Measurements from ENCODE around the gene NIBAN1. TPM values are rescaled to one million over a fixed set of nuclear protein-coding genes. Genes with fewer than 3 reads are reported as not detected.

NIBAN1 gene
- total RNA-seq, 1 experiment from 2014 or later: 20.8 TPM

GRCh38 chr1:184940694-184941409 lies 33.5 kb downstream of the NIBAN1 start:
- H3K4me1 Mint-ChIP-seq (ENCODE audit: low read depth, unreplicated experiment): peaks cover 10% of the 10 kb centered on the region
- no peaks in the 10 kb centered on the region for H3K36me3 Mint-ChIP-seq (ENCODE audit: insufficient read depth, unreplicated experiment)
- Histone ChIP-seq H3K4me1 (no peaks in the 10 kb centered on the region), H3K9me3 (no peaks in the 10 kb centered on the region), H3K36me3 (ENCODE audit: control insufficient read depth, insufficient read depth, low read length) (no peaks in the 10 kb centered on the region), H3K4me3 (ENCODE audit: low read depth, low read length) (no peak overlapping the region), H3K27me3 (replicated peaks; ENCODE audit: control insufficient read depth, insufficient read depth, low read length) (no peaks in the 10 kb centered on the region)
- POLR2A ChIA-PET: no interaction called here
- peaks cover 7% of the 10 kb centered on the region for H3K27me3 Mint-ChIP-seq (ENCODE audit: insufficient read depth, unreplicated experiment)
- H3K9me3 Mint-ChIP-seq (ENCODE audit: unreplicated experiment): no peaks in the 10 kb centered on the region
- DNase-seq: no peak
- H3K4me3 Mint-ChIP-seq (ENCODE audit: unreplicated experiment): no peak overlapping the region
- TF ChIP-seq CTCF (IDR thresholded peaks at IDR 0.05; ENCODE audit: insufficient read depth in 1 of 2, low read depth in 1 of 2, low read length in 1 of 2, severe bottlenecking in 1 of 2, unreplicated experiment in 1 of 2): no peak
- intact Hi-C loops (cut with micrococcal nuclease; ENCODE audit: unreplicated experiment): no loop called here
- no TSS peak for BruUV-seq (replicated peaks)
- CTCF ChIA-PET: no interaction called here
- H3K27ac Mint-ChIP-seq (ENCODE audit: unreplicated experiment): no peak overlapping the region

GRCh38 chr1:184940226-184940625 lies 34.1 kb downstream of the NIBAN1 start:
- no TSS peak for BruUV-seq (replicated peaks)
- no peaks in the 10 kb centered on the region for H3K9me3 Mint-ChIP-seq (ENCODE audit: unreplicated experiment)
- ChIA-PET POLR2A (no interaction called here), CTCF (no interaction called here)
- Histone ChIP-seq H3K4me3 (ENCODE audit: low read depth, low read length) (no peak overlapping the region), H3K9me3 (no peaks in the 10 kb centered on the region), H3K36me3 (ENCODE audit: control insufficient read depth, insufficient read depth, low read length) (no peaks in the 10 kb centered on the region), H3K27me3 (replicated peaks; ENCODE audit: control insufficient read depth, insufficient read depth, low read length) (no peaks in the 10 kb centered on the region), H3K4me1 (no peaks in the 10 kb centered on the region)
- H3K27ac Mint-ChIP-seq (ENCODE audit: unreplicated experiment): no peak overlapping the region
- no peak overlapping the region for H3K4me3 Mint-ChIP-seq (ENCODE audit: unreplicated experiment)
- H3K36me3 Mint-ChIP-seq (ENCODE audit: insufficient read depth, unreplicated experiment): no peaks in the 10 kb centered on the region
- intact Hi-C loops (cut with micrococcal nuclease; ENCODE audit: unreplicated experiment): no loop called here
- H3K27me3 Mint-ChIP-seq (ENCODE audit: insufficient read depth, unreplicated experiment): peaks cover 3% of the 10 kb centered on the region
- no peak for TF ChIP-seq CTCF (IDR thresholded peaks at IDR 0.05; ENCODE audit: insufficient read depth in 1 of 2, low read depth in 1 of 2, low read length in 1 of 2, severe bottlenecking in 1 of 2, unreplicated experiment in 1 of 2)
- no peak for DNase-seq
- H3K4me1 Mint-ChIP-seq (ENCODE audit: low read depth, unreplicated experiment): peaks cover 10% of the 10 kb centered on the region

DNA sequence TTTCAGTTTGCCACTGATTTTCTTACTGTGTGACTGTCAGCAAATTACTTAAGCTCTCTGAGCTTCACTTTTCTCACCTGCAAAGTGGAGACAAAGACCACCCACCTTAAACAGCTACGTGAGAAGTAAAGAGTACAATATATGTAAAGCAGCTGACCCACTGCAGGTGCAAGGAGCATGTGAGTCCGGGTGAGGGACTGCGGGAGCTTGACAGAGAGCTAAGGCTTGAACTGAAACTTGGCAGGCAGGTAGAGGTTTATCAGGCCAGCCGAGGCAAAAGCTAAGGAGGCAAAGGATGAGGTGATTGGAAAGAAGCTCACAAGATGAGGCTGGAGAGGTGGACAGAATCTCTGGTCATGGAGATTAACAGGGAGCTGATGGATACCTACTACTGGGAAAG lies 36.6 kb downstream of the NIBAN1 start:
- Mint-ChIP-seq H3K4me3 (ENCODE audit: unreplicated experiment) (no peak overlapping the region), H3K9me3 (ENCODE audit: unreplicated experiment) (peaks cover 9% of the 10 kb centered on the region), H3K27me3 (ENCODE audit: insufficient read depth, unreplicated experiment) (no peaks in the 10 kb centered on the region), H3K27ac (ENCODE audit: unreplicated experiment) (no peak overlapping the region), H3K36me3 (ENCODE audit: insufficient read depth, unreplicated experiment) (no peaks in the 10 kb centered on the region), H3K4me1 (ENCODE audit: low read depth, unreplicated experiment) (peaks cover 10% of the 10 kb centered on the region)
- no peak for TF ChIP-seq CTCF (IDR thresholded peaks at IDR 0.05; ENCODE audit: insufficient read depth in 1 of 2, low read depth in 1 of 2, low read length in 1 of 2, severe bottlenecking in 1 of 2, unreplicated experiment in 1 of 2)
- ChIA-PET POLR2A (no interaction called here), CTCF (no interaction called here)
- Histone ChIP-seq H3K4me1 (no peaks in the 10 kb centered on the region), H3K9me3 (no peaks in the 10 kb centered on the region), H3K4me3 (ENCODE audit: low read depth, low read length) (no peak overlapping the region), H3K36me3 (ENCODE audit: control insufficient read depth, insufficient read depth, low read length) (no peaks in the 10 kb centered on the region), H3K27me3 (replicated peaks; ENCODE audit: control insufficient read depth, insufficient read depth, low read length) (no peaks in the 10 kb centered on the region)
- no TSS peak for BruUV-seq (replicated peaks)
- no peak for DNase-seq
- intact Hi-C loops (cut with micrococcal nuclease; ENCODE audit: unreplicated experiment): no loop called here

All from Caco-2 (cell line).